HG03280 (cell line): ENCODE measurements around the gene ANKS6.

Source experiments
- ATAC-seq: cut with Tn5 transposase; IDR thresholded peaks from one replicate; pipeline ENCODE4 v1.9.1; 2021; ENCODE audit warnings: mild to moderate bottlenecking, moderate library complexity; ENCODE audit not compliant: unreplicated experiment

ANKS6 gene

GRCh38 chr9:98796364-98797101 is at the start of gene ANKS6:
TSS of gene ANKS6 (minus strand) at chr9:98796555. CDS start at chr9:98796491, 64 bp downstream.
- ATAC-seq: peak; percentile 88

GRCh38 chr9:98846081-98846480 is 49.7 kb upstream of the ANKS6 start:
- ATAC-seq: no peak

DNA sequence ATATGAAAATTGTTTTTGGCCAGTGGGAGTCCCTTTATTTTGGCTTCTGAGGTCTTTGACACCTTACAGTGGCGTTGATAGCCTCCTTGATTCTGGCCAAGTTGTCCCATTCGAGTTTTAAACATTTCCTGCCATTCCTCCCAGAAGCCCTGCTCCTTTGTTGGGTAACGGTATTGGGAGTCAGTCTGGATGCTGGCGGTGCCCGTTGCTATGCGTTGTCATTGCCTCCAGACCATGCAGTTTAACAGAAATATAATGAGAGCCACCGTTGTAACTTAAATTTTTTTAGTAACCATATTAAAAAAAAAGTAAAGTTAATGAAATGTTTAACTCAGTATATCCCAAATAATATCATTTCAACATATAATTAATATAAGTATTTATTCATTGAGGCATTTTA is 46.2 kb upstream of the ANKS6 start:
- ATAC-seq: no peak

DNA sequence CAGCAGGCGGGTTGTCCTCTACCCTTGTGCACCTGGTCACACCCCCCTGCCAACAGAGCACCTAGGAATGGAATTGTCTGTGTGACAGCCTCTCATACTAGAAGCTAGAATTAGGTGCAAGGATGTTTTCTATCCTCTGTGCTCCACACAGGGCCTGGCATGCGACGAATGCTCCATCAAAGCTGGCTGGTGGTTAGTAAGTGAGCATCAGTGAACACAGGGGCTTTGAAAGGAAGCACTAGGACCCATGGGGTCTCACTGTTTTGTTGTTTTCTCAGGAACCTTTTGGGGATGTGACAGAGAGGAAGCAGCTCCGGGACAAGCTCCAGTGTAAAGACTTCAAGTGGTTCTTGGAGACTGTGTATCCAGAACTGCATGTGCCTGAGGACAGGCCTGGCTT is 43.4 kb upstream of the ANKS6 start:
- no peak for ATAC-seq

GRCh38 chr9:98838868-98839565 is 42.7 kb upstream of the ANKS6 start:
- ATAC-seq: no peak

GRCh38 chr9:98838155-98838867 is 42.0 kb upstream of the ANKS6 start:
- ATAC-seq: no peak

GRCh38 chr9:98837516-98837915 is 41.2 kb upstream of the ANKS6 start:
- no peak for ATAC-seq

GRCh38 chr9:98836206-98836605 is 39.9 kb upstream of the ANKS6 start:
- ATAC-seq: no peak

DNA sequence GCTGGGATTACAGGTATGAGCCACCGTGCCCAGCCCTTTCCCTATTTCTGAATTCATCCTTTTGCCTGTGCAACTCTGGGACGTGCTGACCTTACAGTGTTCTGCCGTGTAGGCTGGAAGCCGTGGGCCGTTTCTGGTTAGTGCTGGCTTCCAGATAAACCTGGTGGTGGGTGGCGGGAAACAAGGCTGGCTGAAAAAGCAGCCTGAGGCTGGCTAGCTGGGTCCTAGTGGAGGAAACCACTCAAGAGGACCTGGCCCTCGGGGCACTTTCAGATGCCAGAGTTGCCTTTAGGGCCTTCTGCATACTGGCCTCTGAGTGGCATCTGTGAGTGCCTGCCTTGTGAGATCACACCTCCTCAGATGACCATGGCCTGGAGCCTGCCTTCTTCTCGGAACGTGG is 38.0 kb upstream of the ANKS6 start:
- ATAC-seq: no peak

DNA sequence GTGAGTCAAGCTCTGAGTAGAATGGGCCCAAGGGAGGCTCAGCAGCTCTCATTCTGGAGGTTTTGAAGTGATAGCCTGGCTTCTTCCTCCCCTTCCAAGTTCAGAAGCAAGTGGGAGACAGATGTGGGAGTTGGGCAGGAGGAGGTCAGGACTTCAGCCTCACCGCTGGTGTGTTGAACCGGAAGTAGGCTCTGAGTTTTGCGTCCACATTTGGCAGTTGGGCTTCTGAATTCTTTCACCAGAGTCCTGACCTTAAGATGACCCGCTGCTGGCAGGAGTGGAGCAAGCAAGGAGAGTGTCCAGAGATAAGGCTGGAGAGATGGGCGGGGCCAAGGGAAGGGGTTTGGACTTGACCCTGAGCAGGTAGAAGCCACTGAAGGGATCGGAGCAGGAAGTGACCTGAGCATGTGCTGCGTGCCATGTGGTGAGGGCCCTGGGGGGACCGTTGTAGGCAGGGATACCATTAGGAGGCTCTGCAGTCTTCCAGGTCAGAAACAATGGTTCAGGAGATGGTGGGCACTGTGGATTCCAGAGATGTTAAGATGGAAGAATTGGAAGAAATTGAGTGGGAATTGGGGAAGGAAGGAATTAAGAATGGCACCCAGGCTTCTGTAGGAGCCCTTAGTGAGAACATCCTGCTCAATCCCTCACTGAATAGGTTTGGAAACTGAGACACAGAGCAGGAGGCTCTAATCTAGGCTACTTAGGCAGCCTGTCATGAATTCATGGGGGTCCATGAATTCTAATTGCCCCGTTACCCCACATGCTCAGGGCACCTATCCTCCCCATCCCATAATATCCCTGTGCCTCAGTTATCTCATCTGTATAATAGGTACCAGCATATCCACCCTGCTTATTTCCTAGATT is 37.0 kb upstream of the ANKS6 start:
- no peak for ATAC-seq

DNA sequence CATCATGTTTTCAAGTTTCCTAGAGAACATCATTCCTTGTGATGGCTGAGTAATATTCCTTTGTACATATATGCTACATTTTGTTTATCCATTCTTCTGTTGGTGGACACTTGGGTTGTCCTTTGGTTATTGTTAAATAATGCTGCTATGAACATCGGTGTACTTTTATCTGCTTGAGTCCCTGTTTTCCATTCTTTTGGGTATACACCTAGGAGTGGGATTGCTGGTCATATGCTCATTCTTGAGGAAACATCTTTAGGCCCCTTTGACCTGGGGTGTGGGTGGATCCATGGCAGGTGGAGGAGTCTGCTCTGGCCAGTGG is 36.4 kb upstream of the ANKS6 start:
- no peak for ATAC-seq

GRCh38 chr9:98831696-98832095 is 35.3 kb upstream of the ANKS6 start:
- no peak for ATAC-seq

- no peak for ATAC-seq
Measured at GRCh38 chr9:98830554-98830953, 34.2 kb upstream of the ANKS6 start.

GRCh38 chr9:98829766-98830165 is 33.4 kb upstream of the ANKS6 start:
- ATAC-seq: no peak

GRCh38 chr9:98826716-98827115 is 30.4 kb upstream of the ANKS6 start:
- ATAC-seq: no peak

GRCh38 chr9:98825414-98825813 is 29.1 kb upstream of the ANKS6 start:
- ATAC-seq: no peak

DNA sequence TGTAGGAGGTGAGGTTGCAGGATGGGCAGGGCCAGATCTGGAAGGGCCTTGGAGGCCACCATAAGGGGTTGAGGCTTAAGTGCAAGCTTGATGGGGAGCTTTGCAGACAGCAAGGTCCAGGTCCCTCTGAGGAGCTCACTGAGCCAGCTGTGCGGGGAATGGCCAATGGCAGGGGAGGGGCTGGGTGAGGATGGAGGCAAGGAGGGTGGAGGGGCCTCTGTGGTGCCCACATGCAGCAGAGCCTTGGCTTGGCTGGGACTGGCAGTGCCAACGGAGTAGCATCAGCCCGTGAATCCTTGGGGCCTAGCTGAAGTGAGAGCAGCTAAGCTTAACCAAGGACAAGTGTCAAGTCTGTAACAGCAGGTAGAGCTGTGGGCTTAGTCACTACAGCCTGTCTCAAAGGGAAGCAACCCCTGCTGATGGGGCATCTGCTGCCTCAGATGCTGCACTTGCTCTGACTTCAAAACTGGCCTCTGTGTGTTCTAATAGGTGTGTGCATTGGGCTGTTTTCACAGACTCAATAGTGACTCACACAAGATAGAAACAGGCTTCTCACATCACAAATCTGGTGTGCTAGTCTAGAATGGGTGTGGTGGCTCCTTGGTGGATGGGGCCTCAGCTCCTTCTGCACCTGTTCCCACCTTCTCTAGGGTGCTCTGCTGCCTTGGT is 27.4 kb upstream of the ANKS6 start:
- no peak for ATAC-seq

DNA sequence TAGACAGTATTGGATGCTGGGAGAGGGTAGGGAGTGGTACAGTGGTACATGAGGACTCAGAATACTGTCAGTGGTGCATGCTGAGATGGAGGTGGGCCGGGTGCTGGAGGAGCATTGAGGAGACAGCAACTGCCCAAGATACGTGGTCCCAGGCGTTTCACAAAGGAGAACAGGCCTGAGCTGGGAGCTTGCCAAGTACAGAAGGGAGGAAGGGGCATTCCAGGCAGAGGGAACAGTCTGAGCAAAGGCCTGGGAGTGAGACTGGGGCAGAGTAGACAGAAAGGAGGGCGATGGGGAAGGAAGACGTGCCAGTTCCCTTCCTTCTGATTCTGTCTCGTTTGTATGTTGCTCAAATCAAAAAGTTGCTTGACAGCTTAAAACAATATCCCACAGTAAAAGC is 26.3 kb upstream of the ANKS6 start:
- ATAC-seq: no peak

- ATAC-seq: no peak
Measured at GRCh38 chr9:98821831-98822230, 25.5 kb upstream of the ANKS6 start.

DNA sequence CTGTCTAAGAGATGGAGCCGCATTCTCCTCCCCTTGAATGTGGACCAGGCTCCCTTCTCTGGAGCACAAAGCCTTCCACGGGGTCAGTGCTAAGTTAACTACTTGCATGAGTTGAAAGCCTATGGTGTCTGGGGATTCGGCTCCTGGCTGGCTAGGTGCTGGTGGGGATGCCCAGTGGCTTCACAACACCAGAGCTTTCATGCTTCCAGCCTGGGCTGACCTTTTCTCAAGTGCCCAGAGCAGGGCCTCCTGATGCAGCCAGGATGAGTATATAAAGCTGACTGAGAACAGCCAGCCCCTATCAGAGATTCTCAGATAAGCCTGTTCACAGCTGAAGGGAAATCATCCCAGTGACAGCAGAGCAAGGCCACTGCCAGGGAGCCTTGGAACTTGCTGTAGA is 22.9 kb upstream of the ANKS6 start:
- no peak for ATAC-seq

DNA sequence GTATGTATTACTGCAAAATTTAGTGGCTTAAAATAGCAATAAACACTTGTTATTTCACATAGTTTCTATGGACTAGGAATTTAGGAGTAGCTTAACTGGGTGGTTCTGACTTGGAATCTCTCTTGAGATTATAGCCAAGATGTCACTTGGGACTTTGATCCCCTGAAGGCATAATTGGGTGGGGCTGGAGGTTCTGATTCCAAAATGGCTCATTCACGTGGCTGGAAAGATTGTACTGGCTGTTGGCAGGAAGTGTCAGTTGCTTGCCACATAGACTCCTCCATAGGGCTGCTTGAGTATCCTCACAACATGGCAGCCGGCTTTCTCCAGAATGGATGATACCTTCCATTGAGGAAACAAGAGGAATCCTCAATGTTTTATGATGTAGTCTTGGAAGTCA is 22.4 kb upstream of the ANKS6 start:
- ATAC-seq: no peak
